GM21423 (cell line): ENCODE results near the gene TM9SF1.

ENCODE experiments used
- ATAC-seq: cut with Tn5 transposase; IDR thresholded peaks from one replicate; pipeline ENCODE4 v1.9.1; 2021; ENCODE audit warnings: mild to moderate bottlenecking, moderate library complexity; ENCODE audit not compliant: unreplicated experiment

The TM9SF1 gene

GRCh38 chr14:24156840-24157239 is 38.4 kb downstream of the TM9SF1 start:
- ATAC-seq: no peak

- ATAC-seq: no peak
These were observed 40.1 kb downstream of the TM9SF1 start for GRCh38 chr14:24155100-24155499.

DNA sequence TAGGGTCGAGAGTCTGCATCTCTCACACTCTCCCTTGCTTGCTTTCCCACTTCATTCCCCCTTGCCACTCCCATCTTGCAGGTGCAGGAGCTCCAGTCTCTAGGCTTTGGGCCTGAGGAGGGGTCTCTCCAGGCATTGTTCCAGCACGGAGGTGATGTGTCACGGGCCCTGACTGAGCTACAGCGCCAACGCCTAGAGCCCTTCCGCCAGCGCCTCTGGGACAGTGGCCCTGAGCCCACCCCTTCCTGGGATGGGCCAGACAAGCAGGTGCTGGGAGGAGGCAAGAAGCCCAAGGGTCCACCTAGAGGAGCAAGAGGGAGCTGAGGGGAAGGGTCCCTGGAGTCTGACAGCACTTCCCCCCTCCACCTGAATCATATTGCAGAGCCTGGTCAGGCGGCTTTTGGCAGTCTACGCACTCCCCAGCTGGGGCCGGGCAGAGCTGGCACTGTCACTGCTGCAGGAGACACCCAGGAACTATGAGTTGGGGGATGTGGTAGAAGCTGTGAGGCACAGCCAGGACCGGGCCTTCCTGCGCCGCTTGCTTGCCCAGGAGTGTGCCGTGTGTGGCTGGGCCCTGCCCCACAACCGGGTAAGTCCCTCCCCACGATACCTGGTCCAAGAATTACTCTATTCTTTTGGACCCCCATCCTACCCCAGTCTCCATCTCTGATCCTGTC is 43.7 kb downstream of the TM9SF1 start:
- no peak for ATAC-seq

- ATAC-seq: no peak
These were observed 44.2 kb downstream of the TM9SF1 start for GRCh38 chr14:24150993-24151392.

DNA sequence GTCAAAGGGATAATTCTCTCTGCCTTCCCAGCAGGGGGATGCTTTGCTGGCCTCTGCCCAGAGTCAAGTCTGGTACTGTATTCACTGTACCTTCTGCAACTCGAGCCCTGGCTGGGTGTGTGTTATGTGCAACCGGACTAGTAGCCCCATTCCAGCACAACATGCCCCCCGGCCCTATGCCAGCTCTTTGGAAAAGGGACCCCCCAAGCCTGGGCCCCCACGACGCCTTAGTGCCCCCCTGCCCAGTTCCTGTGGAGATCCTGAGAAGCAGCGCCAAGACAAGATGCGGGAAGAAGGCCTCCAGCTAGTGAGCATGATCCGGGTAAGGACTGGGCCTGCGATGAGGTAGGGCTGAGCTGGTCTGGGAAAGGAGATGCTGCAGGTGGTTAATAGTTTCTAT is 44.7 kb downstream of the TM9SF1 start:
- ATAC-seq: no peak

GRCh38 chr14:24150061-24150460 is 45.2 kb downstream of the TM9SF1 start:
- ATAC-seq: no peak

GRCh38 chr14:24149302-24149969 is 45.8 kb downstream of the TM9SF1 start:
- no peak for ATAC-seq

- no peak for ATAC-seq
These were observed 47.3 kb downstream of the TM9SF1 start for GRCh38 chr14:24147761-24148428.

- ATAC-seq: peak; percentile 82
These were observed 48.1 kb downstream of the TM9SF1 start, which contains the start of gene RNF31 for GRCh38 chr14:24146978-24147760. Gene RNF31 (plus strand): TSS chr14:24147498. CDS start chr14:24147699, 201 bp downstream.

- peak; percentile 57 for ATAC-seq
These were observed 48.7 kb downstream of the TM9SF1 start, which contains the start of gene PSME2 for GRCh38 chr14:24146453-24146977. Gene PSME2 (minus strand): TSS chr14:24146610. CDS start chr14:24146581, 29 bp downstream.

DNA sequence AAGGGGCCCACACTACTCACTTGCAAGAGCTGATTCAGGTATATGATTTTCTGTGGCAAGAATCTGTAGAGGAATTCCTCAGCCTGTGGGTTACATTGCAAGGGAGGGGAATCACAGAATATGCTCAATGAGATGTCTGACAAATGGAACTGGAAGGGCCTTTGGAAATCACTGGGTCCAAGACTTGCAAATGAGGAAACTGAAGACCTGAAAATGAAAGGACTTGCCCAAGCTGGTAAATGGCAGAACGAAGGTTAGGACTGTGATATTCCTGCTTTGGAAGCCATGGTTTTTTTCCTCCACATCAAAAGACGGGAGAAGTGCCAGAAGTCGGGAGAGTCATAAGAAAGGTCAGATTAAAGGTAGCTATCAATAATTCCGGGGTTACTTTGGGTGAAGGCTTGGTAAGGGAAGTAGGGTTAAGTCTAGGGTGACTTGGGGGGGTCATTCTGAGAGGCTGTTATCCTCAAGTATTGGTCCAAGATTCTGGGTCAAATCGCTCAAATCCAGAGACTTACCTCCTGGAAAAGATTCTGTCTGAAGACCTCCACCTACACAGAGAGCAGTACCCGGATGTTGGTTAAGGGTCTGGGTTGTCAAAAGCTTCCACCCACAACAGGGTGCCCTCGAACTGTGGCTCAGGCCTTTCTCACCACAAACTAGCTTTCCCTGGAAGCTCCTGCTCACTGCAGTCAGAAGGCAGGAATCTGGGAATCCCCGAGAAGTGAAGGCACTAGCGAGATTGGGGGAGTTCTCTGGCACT is 49.4 kb downstream of the TM9SF1 start:
- ATAC-seq: no peak

- no peak for ATAC-seq
These were observed 50.0 kb downstream of the TM9SF1 start for GRCh38 chr14:24145219-24145618.

DNA sequence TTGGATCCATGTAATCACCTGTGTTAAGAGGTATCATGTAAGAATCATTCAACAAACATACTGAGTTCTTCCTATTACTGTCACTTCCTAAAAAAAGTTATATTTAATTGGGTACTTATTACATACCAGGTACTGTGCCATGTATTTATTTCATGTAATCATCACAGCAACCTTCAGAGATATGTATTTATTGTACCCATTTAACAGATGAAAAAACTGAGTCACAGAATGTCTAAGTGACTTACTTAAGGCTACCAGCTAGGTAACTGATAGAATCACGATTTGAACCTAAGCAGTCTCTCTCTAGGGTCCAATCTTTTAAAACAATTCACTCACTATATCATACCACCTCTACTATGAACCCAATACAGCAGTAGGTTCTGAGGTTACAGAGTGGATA is 50.8 kb downstream of the TM9SF1 start:
- no peak for ATAC-seq

GRCh38 chr14:24143511-24143910 is 51.7 kb downstream of the TM9SF1 start:
- no peak for ATAC-seq

GRCh38 chr14:24141097-24141880 is 54.0 kb downstream of the TM9SF1 start, which contains the start of gene EMC9:
Gene EMC9 (minus strand): TSS chr14:24141591. CDS start chr14:24141304, 287 bp downstream.
- ATAC-seq: peak; percentile 88

- ATAC-seq: no peak
These were observed 55.8 kb downstream of the TM9SF1 start for GRCh38 chr14:24139272-24139934.
